Stomach (tissue), 4 donors: ENCODE results near the gene LNX1.

Source experiments
- EP300 ChIP-seq: sonication (generic); formaldehyde crosslinking; IDR thresholded peaks from one replicate; pipeline ENCODE4 v1.6.1; 2017; ENCODE audit warnings: antibody characterized with exemption
- POLR2A ChIP-seq, 4 donors: fragments of 450-650 bp; IDR thresholded peaks; one replicate each; pipeline ENCODE4 v1.6.1; 2016; ENCODE audit warnings: antibody characterized with exemption in 4 of 4, control low read depth in 2 of 4, mild to moderate bottlenecking in 1 of 4, moderate library complexity in 1 of 4
- POLR2AphosphoS5 ChIP-seq, 3 donors: sonication (generic); formaldehyde crosslinking; IDR thresholded peaks; one replicate each; pipeline ENCODE4 v1.6.1; 2016; ENCODE audit warnings: antibody characterized with exemption in 3 of 3
- TF ChIP-seq, protein P1 (sequence below), 7 experiments: fragments of 450-650 bp in 4 of 7; fragments of 200-600 bp in 3 of 7; sonication (generic) in 3 of 7; IDR thresholded peaks; one replicate each; pipeline ENCODE4 v1.5.1; 2016 to 2019; ENCODE audit warnings: antibody characterized with exemption in 7 of 7, control low read depth in 2 of 7, mild to moderate bottlenecking in 1 of 7

DNA sequence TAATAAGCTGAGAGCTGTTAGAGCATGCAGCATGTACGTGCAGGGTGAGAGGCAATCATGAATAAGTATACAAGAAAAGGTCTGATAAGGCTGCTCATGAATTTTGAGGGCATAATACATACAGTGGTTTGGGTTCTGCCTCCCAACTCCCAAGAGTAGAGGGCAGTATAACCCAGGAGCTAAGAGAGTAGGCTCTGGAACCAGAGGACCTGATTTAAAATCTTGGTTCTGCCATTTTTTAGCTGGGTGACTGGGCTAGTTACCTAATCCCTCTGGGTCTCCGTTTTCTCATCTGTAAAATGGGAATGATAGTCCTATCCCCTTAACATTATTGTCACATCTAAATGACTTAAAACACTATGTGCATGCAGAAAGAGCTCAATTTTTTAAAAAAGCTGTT, 85.3 kb downstream of the LNX1 start:
- TF ChIP-seq POLR2A (IDR thresholded peaks at IDR 0.05): no peak
- TF ChIP-seq, protein P1, sequence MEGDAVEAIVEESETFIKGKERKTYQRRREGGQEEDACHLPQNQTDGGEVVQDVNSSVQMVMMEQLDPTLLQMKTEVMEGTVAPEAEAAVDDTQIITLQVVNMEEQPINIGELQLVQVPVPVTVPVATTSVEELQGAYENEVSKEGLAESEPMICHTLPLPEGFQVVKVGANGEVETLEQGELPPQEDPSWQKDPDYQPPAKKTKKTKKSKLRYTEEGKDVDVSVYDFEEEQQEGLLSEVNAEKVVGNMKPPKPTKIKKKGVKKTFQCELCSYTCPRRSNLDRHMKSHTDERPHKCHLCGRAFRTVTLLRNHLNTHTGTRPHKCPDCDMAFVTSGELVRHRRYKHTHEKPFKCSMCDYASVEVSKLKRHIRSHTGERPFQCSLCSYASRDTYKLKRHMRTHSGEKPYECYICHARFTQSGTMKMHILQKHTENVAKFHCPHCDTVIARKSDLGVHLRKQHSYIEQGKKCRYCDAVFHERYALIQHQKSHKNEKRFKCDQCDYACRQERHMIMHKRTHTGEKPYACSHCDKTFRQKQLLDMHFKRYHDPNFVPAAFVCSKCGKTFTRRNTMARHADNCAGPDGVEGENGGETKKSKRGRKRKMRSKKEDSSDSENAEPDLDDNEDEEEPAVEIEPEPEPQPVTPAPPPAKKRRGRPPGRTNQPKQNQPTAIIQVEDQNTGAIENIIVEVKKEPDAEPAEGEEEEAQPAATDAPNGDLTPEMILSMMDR (IDR thresholded peaks at IDR 0.05): no peak
- TF ChIP-seq POLR2AphosphoS5 (IDR thresholded peaks at IDR 0.05): no peak
- no peak for TF ChIP-seq EP300
